Nephron progenitor cell (in vitro differentiated cells): ENCODE data around the gene SETD4.
A peak's percentile ranks its signal among the peaks of the same experiment; 100 is the strongest.

Experiments
- DNase-seq: peaks from one replicate; pipeline ENCODE4 v3.0.0; 2021
- H3K27ac Mint-ChIP-seq: 2 replicates; pipeline ENCODE4 v1.8.0; 2021; ENCODE audit warnings: mild to moderate bottlenecking, moderate library complexity, mixed read lengths
- H3K27me3 Mint-ChIP-seq: 2 replicates; pipeline ENCODE4 v1.8.0; 2021; ENCODE audit warnings: mild to moderate bottlenecking, low read depth, mixed read lengths; ENCODE audit not compliant: poor library complexity
- H3K36me3 Mint-ChIP-seq: 2 replicates; pipeline ENCODE4 v1.8.0; 2021; ENCODE audit warnings: low read depth, mixed read lengths
- H3K4me1 Mint-ChIP-seq: 2 replicates; pipeline ENCODE4 v1.8.0; 2021; ENCODE audit warnings: mixed read lengths
- H3K4me3 Mint-ChIP-seq: 2 replicates; pipeline ENCODE4 v1.8.0; 2021; ENCODE audit warnings: mild to moderate bottlenecking, moderate library complexity, mixed read lengths
- H3K9me3 Mint-ChIP-seq: 2 replicates; pipeline ENCODE4 v1.8.0; 2021; ENCODE audit warnings: mild to moderate bottlenecking, moderate library complexity, mixed read lengths
- CTCF ChIP-seq: fragments of 200-600 bp; sonication (generic); IDR thresholded peaks from 2 replicates; pipeline ENCODE4 v1.5.0; 2021; ENCODE audit warnings: antibody characterized with exemption

Gene SETD4

GRCh38 chr21:36059823-36060158 is 535 bp downstream of the SETD4 start:
- DNase-seq: peak; percentile 72
- peaks cover 23% of the 10 kb centered on the region for H3K4me1 Mint-ChIP-seq
- H3K27me3 Mint-ChIP-seq: peaks cover under 1% of the 10 kb centered on the region
- H3K4me3 Mint-ChIP-seq: peak overlapping the region; percentile 95
- H3K9me3 Mint-ChIP-seq: no peaks in the 10 kb centered on the region
- H3K27ac Mint-ChIP-seq: peak overlapping the region; percentile 96
- peaks cover 35% of the 10 kb centered on the region for H3K36me3 Mint-ChIP-seq
- TF ChIP-seq CTCF: no peak

- Mint-ChIP-seq H3K9me3 (no peaks in the 10 kb centered on the region), H3K27ac (no peak overlapping the region), H3K36me3 (peaks cover 60% of the 10 kb centered on the region), H3K4me1 (peaks cover 17% of the 10 kb centered on the region), H3K27me3 (no peaks in the 10 kb centered on the region), H3K4me3 (no peak overlapping the region)
- TF ChIP-seq CTCF: no peak
- DNase-seq: no peak
Observed at GRCh38 chr21:36055551-36055950, 4.8 kb downstream of the SETD4 start.

GRCh38 chr21:36053715-36054062 is 6.6 kb downstream of the SETD4 start:
- no peaks in the 10 kb centered on the region for H3K27me3 Mint-ChIP-seq
- H3K36me3 Mint-ChIP-seq: peaks cover 76% of the 10 kb centered on the region

GRCh38 chr21:36052860-36053714 is 7.2 kb downstream of the SETD4 start:
- Mint-ChIP-seq H3K4me3 (no peak overlapping the region), H3K27ac (no peak overlapping the region), H3K27me3 (no peaks in the 10 kb centered on the region), H3K9me3 (no peaks in the 10 kb centered on the region), H3K4me1 (peaks cover 7% of the 10 kb centered on the region), H3K36me3 (peaks cover 76% of the 10 kb centered on the region)
- no peak for TF ChIP-seq CTCF
- no peak for DNase-seq

More at GRCh38 chr21:36053715-36054062, 6.6 kb downstream of the SETD4 start:
- Mint-ChIP-seq H3K4me3 (no peak overlapping the region), H3K27ac (peak overlapping the region; percentile 64), H3K4me1 (peaks cover 13% of the 10 kb centered on the region), H3K9me3 (no peaks in the 10 kb centered on the region)
- no peak for TF ChIP-seq CTCF
- no peak for DNase-seq

- Mint-ChIP-seq H3K4me3 (no peak overlapping the region), H3K36me3 (peaks cover 76% of the 10 kb centered on the region)
Observed at GRCh38 chr21:36048357-36048756, 12.0 kb downstream of the SETD4 start.

More at GRCh38 chr21:36048357-36048756, 12.0 kb downstream of the SETD4 start:
- no peaks in the 10 kb centered on the region for H3K9me3 Mint-ChIP-seq
- no peaks in the 10 kb centered on the region for H3K4me1 Mint-ChIP-seq
- no peak for DNase-seq
- H3K27me3 Mint-ChIP-seq: no peaks in the 10 kb centered on the region
- no peak for TF ChIP-seq CTCF
- H3K27ac Mint-ChIP-seq: no peak overlapping the region
